ENCODE measurements around the gene UBD.

- no peak for TF ChIP-seq EZH2 (IDR thresholded peaks at IDR 0.05; ENCODE audit: borderline replicate concordance, low read length)
- TF ChIP-seq CTCF (IDR thresholded peaks at IDR 0.05; ENCODE audit: low read length), result no peak
Measured at GRCh38 chr6:29558439-29559079, 973 bp downstream of the UBD start.

Measured in OCI-LY1 (cell line).